ENCODE results near the gene NEUROG2.
"Not testable (repeated sequence)": the region's sequence is repeated elsewhere in the genome, so short reads cannot be mapped to it uniquely, and the experiment has no call there.

NEUROG2 gene

GRCh38 chr4:112557676-112558411, 41.9 kb upstream of the NEUROG2 start:
- H3K4me3 ChIP-seq (ENCODE audit: low read depth, low read length): no peak overlapping the region
- TF ChIP-seq CTCF (IDR thresholded peaks at IDR 0.05; ENCODE audit: insufficient read depth, low read depth, low read length, missing control alignments): no peak
- no peak for DNase-seq (ENCODE audit: low read depth)

DNA sequence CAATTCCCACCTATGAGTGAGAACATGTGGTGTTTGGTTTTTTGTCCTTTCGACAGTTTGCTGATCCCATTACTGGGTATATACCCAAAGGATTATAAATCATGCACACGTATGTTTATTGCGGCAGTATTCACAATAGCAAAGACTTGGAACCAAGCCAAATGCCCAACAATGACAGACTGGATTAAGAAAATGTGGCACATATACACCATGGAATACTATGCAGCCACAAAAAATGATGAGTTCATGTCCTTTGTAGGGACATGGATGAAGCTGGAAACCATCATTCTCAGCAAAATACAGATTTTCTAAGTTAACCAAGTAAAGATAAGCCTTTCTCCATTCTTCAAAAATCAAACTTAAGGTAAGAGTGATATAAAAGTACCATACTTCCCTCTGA, 38.3 kb upstream of the NEUROG2 start:
- not testable (repeated sequence) for DNase-seq (ENCODE audit: low read depth); H3K4me3 ChIP-seq (ENCODE audit: low read depth, low read length)

DNA sequence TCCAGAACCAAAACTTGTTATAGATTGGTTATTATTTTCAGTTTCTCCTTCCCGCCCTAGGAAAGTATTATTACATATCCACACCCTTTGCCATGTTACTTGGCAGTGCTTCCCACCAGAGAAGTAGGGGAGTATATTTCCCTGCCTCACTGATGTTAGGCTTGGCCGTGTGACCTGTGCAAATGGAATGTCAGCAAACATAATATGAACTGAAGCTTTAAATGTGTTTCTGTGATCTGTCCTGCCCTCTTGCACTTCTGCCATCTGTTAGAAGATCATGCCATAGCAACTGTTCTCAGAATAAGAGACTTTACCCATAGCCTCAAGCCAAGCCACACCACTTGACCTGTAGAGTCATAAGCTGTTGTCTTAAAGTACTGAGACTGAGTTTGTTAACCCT, 36.7 kb upstream of the NEUROG2 start:
- H3K4me3 ChIP-seq (ENCODE audit: low read depth, low read length): no peak overlapping the region
- DNase-seq (ENCODE audit: low read depth): no peak
- no peak for TF ChIP-seq CTCF (IDR thresholded peaks at IDR 0.05; ENCODE audit: insufficient read depth, low read depth, low read length, missing control alignments)

DNA sequence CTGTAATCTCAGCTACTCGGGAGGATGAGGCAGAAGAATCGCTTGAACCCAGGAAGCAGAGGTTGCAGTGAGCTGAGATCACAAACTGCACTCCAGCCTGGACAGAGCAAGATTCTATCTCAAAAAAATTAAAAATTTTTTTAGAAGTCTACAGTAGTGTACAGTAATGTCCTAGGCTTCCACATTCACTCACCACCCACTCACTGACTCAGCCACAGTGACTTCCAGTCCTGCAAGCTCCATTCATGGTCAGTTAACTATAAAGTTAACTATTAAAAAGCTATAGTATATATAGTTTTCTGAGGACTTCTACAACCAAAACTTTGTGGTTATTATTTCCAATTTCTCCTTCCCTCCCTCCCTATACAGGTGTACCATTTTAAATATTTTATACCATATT, 34.7 kb upstream of the NEUROG2 start:
- DNase-seq (ENCODE audit: low read depth): no peak
- TF ChIP-seq CTCF (IDR thresholded peaks at IDR 0.05; ENCODE audit: insufficient read depth, low read depth, low read length, missing control alignments): no peak
- H3K4me3 ChIP-seq (ENCODE audit: low read depth, low read length): no peak overlapping the region

DNA sequence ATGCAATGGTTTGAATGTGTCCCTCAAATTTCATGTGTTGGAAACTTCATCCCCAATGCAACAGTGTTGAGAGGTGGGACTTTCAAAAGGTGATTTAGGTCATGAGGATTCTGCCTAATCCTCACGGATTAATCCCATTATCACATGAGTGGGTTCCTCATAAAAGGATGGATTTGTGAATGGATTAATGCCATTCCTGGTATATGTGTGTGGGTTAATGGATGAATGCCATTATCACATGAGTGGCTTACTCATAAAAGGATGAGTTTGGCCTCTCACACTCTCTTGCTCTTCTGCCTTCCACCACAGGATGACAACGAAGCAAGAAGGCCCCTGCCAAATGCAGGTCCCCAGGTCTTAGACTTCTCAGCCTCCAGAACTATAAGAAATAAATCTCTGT, 30.5 kb upstream of the NEUROG2 start:
- DNase-seq (ENCODE audit: low read depth): no peak
- no peak overlapping the region for H3K4me3 ChIP-seq (ENCODE audit: low read depth, low read length)

DNA sequence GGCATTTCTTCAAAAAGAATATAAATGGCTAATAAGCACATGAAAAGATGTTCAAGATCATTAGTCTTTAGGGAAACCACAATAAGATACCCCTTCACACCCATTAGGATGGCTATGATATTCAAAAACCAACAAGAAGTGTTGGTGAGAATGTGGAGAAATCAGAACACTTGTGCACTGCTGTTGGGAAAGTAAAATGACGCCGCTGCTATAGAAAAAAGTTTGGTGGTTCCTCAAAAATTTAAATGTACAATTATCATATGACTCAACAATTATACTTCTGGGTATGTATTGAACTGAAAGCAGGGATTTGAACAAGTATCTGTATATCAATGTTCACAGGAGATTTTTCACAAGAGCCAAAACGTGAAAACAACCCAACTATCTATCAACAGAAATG, 29.4 kb upstream of the NEUROG2 start:
- no peak for DNase-seq (ENCODE audit: low read depth)
- no peak for TF ChIP-seq CTCF (IDR thresholded peaks at IDR 0.05; ENCODE audit: insufficient read depth, low read depth, low read length, missing control alignments)
- no peak overlapping the region for H3K4me3 ChIP-seq (ENCODE audit: low read depth, low read length)

More for the DNA sequence above, 30.5 kb upstream of the NEUROG2 start:
- TF ChIP-seq CTCF (IDR thresholded peaks at IDR 0.05; ENCODE audit: insufficient read depth, low read depth, low read length, missing control alignments): no peak

DNA sequence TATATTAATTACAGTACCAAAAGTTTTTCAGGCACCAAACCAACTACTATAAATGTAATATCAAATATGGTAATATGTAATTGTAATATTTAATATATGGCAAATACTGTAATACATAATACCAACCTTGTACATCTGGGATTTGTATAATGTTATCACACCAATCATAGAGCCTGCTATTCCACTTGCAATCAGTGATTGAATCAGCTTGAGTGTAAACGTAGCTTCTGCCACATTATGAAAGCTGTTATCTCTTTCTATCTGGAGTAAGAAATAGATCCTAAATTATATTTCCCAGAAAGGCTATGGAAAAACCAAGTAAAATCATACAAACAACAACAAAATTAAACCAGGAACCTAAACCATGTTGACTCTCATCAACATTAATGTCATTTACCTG, 24.7 kb upstream of the NEUROG2 start:
- H3K4me3 ChIP-seq (ENCODE audit: low read depth, low read length): no peak overlapping the region
- no peak for TF ChIP-seq CTCF (IDR thresholded peaks at IDR 0.05; ENCODE audit: insufficient read depth, low read depth, low read length, missing control alignments)
- DNase-seq (ENCODE audit: low read depth): no peak
